ENCODE data around the gene GNA12. TPM values are rescaled to one million over a fixed set of nuclear protein-coding genes. Genes with fewer than 3 reads are reported as not detected.

GNA12 gene
- total and polyA plus RNA-seq, 4 donors: 21.4 to 56.6 (median 42.3) TPM

- peaks cover 0 to 2% of the 10 kb centered on the region in 2 donors for H3K36me3 ChIP-seq (ENCODE audit: control insufficient read depth in 1 of 2, insufficient read depth in 2 of 2, low read length in 1 of 2)
Measured at GRCh38 chr7:2719007-2719406, 125.1 kb downstream of the GNA12 start.

GRCh38 chr7:2718296-2718965, 125.7 kb downstream of the GNA12 start:
- ATAC-seq (ENCODE audit: low FRiP score): no peak
- no peaks in the 10 kb centered on the region for H3K4me1 ChIP-seq (ENCODE audit: control insufficient read depth in 1 of 2, insufficient read depth in 2 of 2, low read length in 2 of 2)
- H3K4me3 ChIP-seq (ENCODE audit: low read length in 2 of 2): no peak overlapping the region
- H3K27me3 ChIP-seq (ENCODE audit: control insufficient read depth in 1 of 2, insufficient read depth in 2 of 2, low read length in 1 of 2): no peaks in the 10 kb centered on the region
- no peaks in the 10 kb centered on the region for H3K9me3 ChIP-seq (ENCODE audit: control insufficient read depth, low read length)
- peaks cover 0 to 2% of the 10 kb centered on the region in 2 donors for H3K36me3 ChIP-seq (ENCODE audit: control insufficient read depth in 1 of 2, insufficient read depth in 2 of 2, low read length in 1 of 2)
- intact Hi-C loops (cut with DNase I): no loop called here
- WGBS, 2 donors: 94 to 95% methylated on average over 34 of the region's 34 CpGs
- H3K27ac ChIP-seq (ENCODE audit: low read depth in 1 of 2, low read length in 2 of 2): no peak overlapping the region
- DNase-seq: no peak

More at GRCh38 chr7:2719007-2719406, 125.1 kb downstream of the GNA12 start:
- intact Hi-C loops (cut with DNase I): no loop called here
- Histone ChIP-seq H3K9me3 (ENCODE audit: control insufficient read depth, low read length) (no peaks in the 10 kb centered on the region), H3K27ac (ENCODE audit: low read depth in 1 of 2, low read length in 2 of 2) (no peak overlapping the region), H3K4me1 (ENCODE audit: control insufficient read depth in 1 of 2, insufficient read depth in 2 of 2, low read length in 2 of 2) (no peaks in the 10 kb centered on the region), H3K27me3 (ENCODE audit: control insufficient read depth in 1 of 2, insufficient read depth in 2 of 2, low read length in 1 of 2) (no peaks in the 10 kb centered on the region), H3K4me3 (ENCODE audit: low read length in 2 of 2) (no peak overlapping the region)
- WGBS, 2 donors: 91 to 93% methylated on average over 16 of the region's 16 CpGs
- ATAC-seq (ENCODE audit: low FRiP score): no peak
- DNase-seq: no peak

- 35% methylated on average over 47 of the region's 47 CpGs for WGBS, 2 donors
Measured at GRCh38 chr7:2717293-2718261, 126.5 kb downstream of the GNA12 start.

GRCh38 chr7:2716906-2717292, 127.2 kb downstream of the GNA12 start:
- no peak for DNase-seq
- H3K27ac ChIP-seq (ENCODE audit: low read depth in 1 of 2, low read length in 2 of 2): no peak overlapping the region
- intact Hi-C loops (cut with DNase I): no loop called here
- 49 to 52% methylated on average over 20 of the region's 20 CpGs for WGBS, 2 donors
- no peaks in the 10 kb centered on the region for H3K4me1 ChIP-seq (ENCODE audit: control insufficient read depth in 1 of 2, insufficient read depth in 2 of 2, low read length in 2 of 2)
- no peaks in the 10 kb centered on the region for H3K9me3 ChIP-seq (ENCODE audit: control insufficient read depth, low read length)
- no peak overlapping the region for H3K4me3 ChIP-seq (ENCODE audit: low read length in 2 of 2)
- no peaks in the 10 kb centered on the region for H3K27me3 ChIP-seq (ENCODE audit: control insufficient read depth in 1 of 2, insufficient read depth in 2 of 2, low read length in 1 of 2)
- ATAC-seq (ENCODE audit: low FRiP score): no peak
- peaks cover 0 to 2% of the 10 kb centered on the region in 2 donors for H3K36me3 ChIP-seq (ENCODE audit: control insufficient read depth in 1 of 2, insufficient read depth in 2 of 2, low read length in 1 of 2)

More at GRCh38 chr7:2717293-2718261, 126.5 kb downstream of the GNA12 start:
- H3K4me1 ChIP-seq (ENCODE audit: control insufficient read depth in 1 of 2, insufficient read depth in 2 of 2, low read length in 2 of 2): no peaks in the 10 kb centered on the region
- no peaks in the 10 kb centered on the region for H3K9me3 ChIP-seq (ENCODE audit: control insufficient read depth, low read length)
- no peak overlapping the region for H3K27ac ChIP-seq (ENCODE audit: low read depth in 1 of 2, low read length in 2 of 2)
- ATAC-seq (ENCODE audit: low FRiP score) (peak; percentile 49), DNase-seq (no peak)
- H3K27me3 ChIP-seq (ENCODE audit: control insufficient read depth in 1 of 2, insufficient read depth in 2 of 2, low read length in 1 of 2): no peaks in the 10 kb centered on the region
- intact Hi-C loops (cut with DNase I): no loop called here
- H3K4me3 ChIP-seq (ENCODE audit: low read length in 2 of 2): no peak overlapping the region
- peaks cover 0 to 2% of the 10 kb centered on the region in 2 donors for H3K36me3 ChIP-seq (ENCODE audit: control insufficient read depth in 1 of 2, insufficient read depth in 2 of 2, low read length in 1 of 2)

- Histone ChIP-seq H3K9me3 (ENCODE audit: control insufficient read depth, low read length) (no peaks in the 10 kb centered on the region), H3K4me1 (ENCODE audit: control insufficient read depth in 1 of 2, insufficient read depth in 2 of 2, low read length in 2 of 2) (no peaks in the 10 kb centered on the region), H3K27me3 (ENCODE audit: control insufficient read depth in 1 of 2, insufficient read depth in 2 of 2, low read length in 1 of 2) (no peaks in the 10 kb centered on the region), H3K36me3 (ENCODE audit: control insufficient read depth in 1 of 2, insufficient read depth in 2 of 2, low read length in 1 of 2) (peaks cover 0 to 2% of the 10 kb centered on the region in 2 donors), H3K27ac (ENCODE audit: low read depth in 1 of 2, low read length in 2 of 2) (no peak overlapping the region), H3K4me3 (ENCODE audit: low read length in 2 of 2) (no peak overlapping the region)
- intact Hi-C loops (cut with DNase I): no loop called here
- DNase-seq: no peak
- no peak for ATAC-seq (ENCODE audit: low FRiP score)
- WGBS, 2 donors: 88 to 95% methylated on average over 11 of the region's 11 CpGs
Measured at GRCh38 chr7:2716488-2716887, 127.6 kb downstream of the GNA12 start.

- H3K4me3 ChIP-seq (ENCODE audit: low read length in 2 of 2): no peak overlapping the region
- ATAC-seq (ENCODE audit: low FRiP score) (no peak), DNase-seq (no peak)
- H3K36me3 ChIP-seq (ENCODE audit: control insufficient read depth in 1 of 2, insufficient read depth in 2 of 2, low read length in 1 of 2): no peaks in the 10 kb centered on the region
- 88 to 91% methylated on average over 22 of the region's 22 CpGs for WGBS, 2 donors
- intact Hi-C loops (cut with DNase I): no loop called here
- no peaks in the 10 kb centered on the region for H3K9me3 ChIP-seq (ENCODE audit: control insufficient read depth, low read length)
- H3K27me3 ChIP-seq (ENCODE audit: control insufficient read depth in 1 of 2, insufficient read depth in 2 of 2, low read length in 1 of 2): no peaks in the 10 kb centered on the region
- H3K27ac ChIP-seq (ENCODE audit: low read depth in 1 of 2, low read length in 2 of 2): no peak overlapping the region
- H3K4me1 ChIP-seq (ENCODE audit: control insufficient read depth in 1 of 2, insufficient read depth in 2 of 2, low read length in 2 of 2): no peaks in the 10 kb centered on the region
Measured at GRCh38 chr7:2715341-2716231, 128.5 kb downstream of the GNA12 start.

- Histone ChIP-seq H3K27ac (ENCODE audit: low read depth in 1 of 2, low read length in 2 of 2) (no peak overlapping the region), H3K4me1 (ENCODE audit: control insufficient read depth in 1 of 2, insufficient read depth in 2 of 2, low read length in 2 of 2) (no peaks in the 10 kb centered on the region), H3K9me3 (ENCODE audit: control insufficient read depth, low read length) (no peaks in the 10 kb centered on the region), H3K4me3 (ENCODE audit: low read length in 2 of 2) (no peak overlapping the region), H3K36me3 (ENCODE audit: control insufficient read depth in 1 of 2, insufficient read depth in 2 of 2, low read length in 1 of 2) (no peaks in the 10 kb centered on the region), H3K27me3 (ENCODE audit: control insufficient read depth in 1 of 2, insufficient read depth in 2 of 2, low read length in 1 of 2) (no peaks in the 10 kb centered on the region)
- ATAC-seq (ENCODE audit: low FRiP score) (no peak), DNase-seq (no peak)
- intact Hi-C loops (cut with DNase I): no loop called here
- 85 to 87% methylated on average over 9 of the region's 9 CpGs for WGBS, 2 donors
Measured at GRCh38 chr7:2714636-2715035, 129.5 kb downstream of the GNA12 start.

GRCh38 chr7:2713978-2714377, 130.1 kb downstream of the GNA12 start:
- Histone ChIP-seq H3K36me3 (ENCODE audit: control insufficient read depth in 1 of 2, insufficient read depth in 2 of 2, low read length in 1 of 2) (no peaks in the 10 kb centered on the region), H3K4me1 (ENCODE audit: control insufficient read depth in 1 of 2, insufficient read depth in 2 of 2, low read length in 2 of 2) (no peaks in the 10 kb centered on the region), H3K27me3 (ENCODE audit: control insufficient read depth in 1 of 2, insufficient read depth in 2 of 2, low read length in 1 of 2) (no peaks in the 10 kb centered on the region), H3K27ac (ENCODE audit: low read depth in 1 of 2, low read length in 2 of 2) (no peak overlapping the region), H3K4me3 (ENCODE audit: low read length in 2 of 2) (no peak overlapping the region), H3K9me3 (ENCODE audit: control insufficient read depth, low read length) (no peaks in the 10 kb centered on the region)
- ATAC-seq (ENCODE audit: low FRiP score): no peak
- intact Hi-C loops (cut with DNase I): no loop called here
- DNase-seq: no peak
- WGBS, 2 donors: 92% methylated on average over 12 of the region's 12 CpGs
